Small intestine (tissue), 7 donors: ENCODE results near the gene UBE2I. TPM values are rescaled to one million over a fixed set of nuclear protein-coding genes. Genes with fewer than 3 reads are reported as not detected.
"Not testable (repeated sequence)": the region's sequence is repeated elsewhere in the genome, so short reads cannot be mapped to it uniquely, and the experiment has no call there.

Experiments
- DNase-seq, 2 donors: peaks; one replicate each; pipeline versions ENCODE4 v3.0.0 to v3.0.0-alpha.2; 2013
- FAIRE-seq: peaks from 2 replicates; lab custom pipeline; 2012; peaks lifted over from hg19 to GRCh38; lab: Jason Lieb, UNC
- H3K27ac ChIP-seq, 3 donors: one replicate each; pipeline ENCODE4 v1.5.1; 2013; ENCODE audit warnings: low read length in 2 of 3, mild to moderate bottlenecking in 2 of 3, control low read depth in 1 of 3, inconsistent platforms in 1 of 3, low read depth in 1 of 3, moderate library complexity in 1 of 3
- H3K27me3 ChIP-seq, 3 donors: one replicate each; pipeline ENCODE4 v1.6.1; 2013; ENCODE audit warnings: low read length in 3 of 3, inconsistent platforms in 1 of 3; ENCODE audit not compliant: control insufficient read depth in 3 of 3, insufficient read depth in 3 of 3
- H3K36me3 ChIP-seq, 3 donors: one replicate each; pipeline ENCODE4 v1.6.1; 2013; ENCODE audit warnings: low read length in 3 of 3, inconsistent platforms in 1 of 3, low read depth in 1 of 3, mild to moderate bottlenecking in 1 of 3, moderate library complexity in 1 of 3; ENCODE audit not compliant: control insufficient read depth in 3 of 3, insufficient read depth in 2 of 3
- H3K4me1 ChIP-seq, 3 donors: one replicate each; pipeline ENCODE4 v1.6.1; 2013; ENCODE audit warnings: low read length in 2 of 3, inconsistent platforms in 1 of 3, low read depth in 1 of 3, mild to moderate bottlenecking in 1 of 3, moderate library complexity in 1 of 3; ENCODE audit not compliant: control insufficient read depth in 3 of 3, insufficient read depth in 2 of 3
- H3K4me3 ChIP-seq, 3 donors: one replicate each; pipeline ENCODE4 v1.5.1; 2013; ENCODE audit warnings: low read length in 3 of 3, control low read depth in 1 of 3, inconsistent platforms in 1 of 3, low read depth in 1 of 3, mild to moderate bottlenecking in 1 of 3, moderate library complexity in 1 of 3
- H3K9me3 ChIP-seq, 2 donors: one replicate each; pipeline ENCODE4 v1.6.1; 2013; ENCODE audit warnings: low read depth in 1 of 2, low read length in 1 of 2; ENCODE audit not compliant: control insufficient read depth in 2 of 2, insufficient read depth in 1 of 2
- WGBS, 3 donors: extraction: QIAGEN DNeasy Blood & Tissue Kit; methylation state at CpG; one replicate each; pipeline ENCODE4 v1.1.7; 2013; 5-methylcytosine and 5-hydroxymethylcytosine counted together
- polyA plus RNA-seq, 4 donors: library from polyadenylated mRNA; stranded (reverse) in 3 of 4; unstranded in 1 of 4; fragments of 200-250 nt in 3 of 4; fragments of 120-200 nt in 1 of 4; gene quantifications; one replicate each; pipeline versions ENCODE4 v1.2.1 to v1.2.3, GENCODE V29; 2013
- donor health status: healthy with polysubstance abuse.
- donor health status: control.
- donor health status: control.
- donor health status: Bipolar disorder and iron deficiency.
- donor health status: healthy.

Gene UBE2I
- polyA plus RNA-seq, 4 donors: 38.7 to 123 (median 64.8) TPM

DNA sequence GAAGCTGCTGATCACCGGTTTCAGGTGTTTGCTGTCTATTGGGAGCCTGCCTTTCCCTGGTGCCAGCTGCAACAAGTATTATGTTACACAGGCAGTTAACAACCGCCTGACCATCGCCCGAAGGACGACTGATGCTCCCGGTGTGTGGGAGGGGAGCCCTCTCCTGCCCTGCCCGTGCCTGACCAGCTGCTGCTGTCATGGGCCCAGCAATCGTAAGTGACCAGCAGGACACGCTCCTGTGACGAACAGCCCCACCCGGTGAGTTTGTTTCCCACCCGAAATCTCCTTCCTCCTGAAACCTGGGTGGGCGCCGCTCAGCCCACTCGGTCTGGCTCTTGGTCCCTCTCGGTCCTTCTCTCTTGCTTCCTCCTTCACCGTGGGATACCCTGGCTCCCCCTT, 17.9 kb upstream of the UBE2I start:
- Histone ChIP-seq H3K4me1 (peaks cover 0 to 8% (median 0%) of the 10 kb centered on the region in 3 donors), H3K9me3 (no peaks in the 10 kb centered on the region), H3K4me3 (no peak overlapping the region), H3K27ac (no peak overlapping the region), H3K36me3 (no peaks in the 10 kb centered on the region), H3K27me3 (peaks cover 0 to 24% (median 17%) of the 10 kb centered on the region in 3 donors)
- 52 to 55% (median 53%) methylated on average over 16 to 17 of the region's 17 CpGs for WGBS, 3 donors
- no peak for DNase-seq
- no peak for FAIRE-seq

DNA sequence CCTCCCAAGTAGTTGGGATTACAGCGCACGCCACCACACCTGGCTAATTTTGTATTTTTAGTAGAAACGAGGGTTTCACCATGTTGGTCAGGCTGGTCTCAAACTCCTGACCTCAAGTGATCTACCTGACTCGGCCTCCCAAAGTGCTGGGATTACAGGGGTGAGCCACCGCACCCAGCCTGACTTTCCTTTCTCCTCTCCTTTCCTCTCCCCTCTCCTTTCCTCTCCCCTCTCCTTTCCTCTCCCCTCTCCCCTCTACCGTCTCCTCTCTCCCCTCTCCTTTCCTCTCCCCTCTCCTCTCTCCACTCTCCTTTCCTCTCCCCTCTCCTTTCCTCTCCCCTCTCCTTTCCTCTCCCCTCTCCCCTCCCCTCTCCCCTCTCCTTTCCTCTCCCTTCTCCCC, 17.2 kb upstream of the UBE2I start:
- FAIRE-seq, H3K36me3 ChIP-seq, DNase-seq, H3K4me3 ChIP-seq, H3K27ac ChIP-seq, H3K9me3 ChIP-seq: not testable (repeated sequence)
- 75 to 90% (median 79%) methylated on average over 5 to 6 of the region's 6 CpGs for WGBS, 3 donors
- H3K4me1 ChIP-seq: peaks cover 0 to 14% (median 0%) of the 10 kb centered on the region in 3 donors
- H3K27me3 ChIP-seq: peaks cover 0 to 24% (median 17%) of the 10 kb centered on the region in 3 donors

DNA sequence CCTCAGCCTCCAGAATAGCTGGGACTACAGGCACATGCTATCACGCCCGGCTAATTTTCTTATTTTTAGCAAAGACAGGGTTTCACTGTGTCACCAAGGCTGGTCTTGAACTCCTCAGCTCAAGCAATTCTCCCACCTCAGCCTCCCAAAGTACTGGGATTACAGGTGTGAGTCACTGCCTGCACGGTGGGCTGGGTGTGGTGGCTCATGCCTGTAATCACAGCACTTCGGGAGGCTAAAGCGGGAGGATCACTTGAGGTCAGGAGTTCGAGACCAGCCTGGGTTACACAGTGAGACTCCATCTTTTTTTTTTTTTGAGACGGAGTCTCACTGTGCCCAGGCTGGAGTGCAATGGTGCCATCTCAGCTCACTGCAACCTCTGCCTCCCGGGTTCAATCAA, 16.6 kb upstream of the UBE2I start:
- not testable (repeated sequence) for DNase-seq, H3K36me3 ChIP-seq, FAIRE-seq, H3K9me3 ChIP-seq, H3K27ac ChIP-seq, H3K4me3 ChIP-seq
- peaks cover 0 to 23% (median 14%) of the 10 kb centered on the region in 3 donors for H3K27me3 ChIP-seq
- peaks cover 0 to 18% (median 0%) of the 10 kb centered on the region in 3 donors for H3K4me1 ChIP-seq
- 71 to 77% (median 77%) methylated on average over 8 of the region's 8 CpGs for WGBS, 3 donors

GRCh38 chr16:1293921-1294656, 15.3 kb upstream of the UBE2I start:
- WGBS, 3 donors: 77 to 84% (median 82%) methylated on average over 11 of the region's 11 CpGs
- Histone ChIP-seq H3K27ac (no peak overlapping the region), H3K27me3 (peaks cover 0 to 10% (median 7%) of the 10 kb centered on the region in 3 donors)

GRCh38 chr16:1295465-1295864, 14.0 kb upstream of the UBE2I start:
- WGBS, 3 donors: 63 to 74% (median 73%) methylated on average over 5 of the region's 5 CpGs
- Histone ChIP-seq H3K4me1 (peaks cover 0 to 35% (median 0%) of the 10 kb centered on the region in 3 donors), H3K4me3 (no peak overlapping the region), H3K27ac (no peak overlapping the region), H3K27me3 (peaks cover 0 to 4% (median 0%) of the 10 kb centered on the region in 3 donors), H3K36me3 (no peaks in the 10 kb centered on the region), H3K9me3 (no peaks in the 10 kb centered on the region)
- FAIRE-seq: no peak
- DNase-seq: no peak

More at GRCh38 chr16:1293921-1294656, 15.3 kb upstream of the UBE2I start:
- Histone ChIP-seq H3K4me3 (no peak overlapping the region), H3K36me3 (no peaks in the 10 kb centered on the region), H3K4me1 (peaks cover 0 to 24% (median 0%) of the 10 kb centered on the region in 3 donors), H3K9me3 (no peaks in the 10 kb centered on the region)
- DNase-seq: no peak
- FAIRE-seq: no peak

- not testable (repeated sequence) for DNase-seq, H3K36me3 ChIP-seq, H3K27me3 ChIP-seq, FAIRE-seq, H3K4me3 ChIP-seq, H3K9me3 ChIP-seq
- peak overlapping the region in 1 of 3 donors; percentile 60 for H3K27ac ChIP-seq
- peaks cover 0 to 39% (median 0%) of the 10 kb centered on the region in 3 donors for H3K4me1 ChIP-seq
- WGBS, 3 donors: 71 to 76% (median 73%) methylated on average over 8 of the region's 8 CpGs
These were observed 12.8 kb upstream of the UBE2I start for GRCh38 chr16:1296688-1297017.

DNA sequence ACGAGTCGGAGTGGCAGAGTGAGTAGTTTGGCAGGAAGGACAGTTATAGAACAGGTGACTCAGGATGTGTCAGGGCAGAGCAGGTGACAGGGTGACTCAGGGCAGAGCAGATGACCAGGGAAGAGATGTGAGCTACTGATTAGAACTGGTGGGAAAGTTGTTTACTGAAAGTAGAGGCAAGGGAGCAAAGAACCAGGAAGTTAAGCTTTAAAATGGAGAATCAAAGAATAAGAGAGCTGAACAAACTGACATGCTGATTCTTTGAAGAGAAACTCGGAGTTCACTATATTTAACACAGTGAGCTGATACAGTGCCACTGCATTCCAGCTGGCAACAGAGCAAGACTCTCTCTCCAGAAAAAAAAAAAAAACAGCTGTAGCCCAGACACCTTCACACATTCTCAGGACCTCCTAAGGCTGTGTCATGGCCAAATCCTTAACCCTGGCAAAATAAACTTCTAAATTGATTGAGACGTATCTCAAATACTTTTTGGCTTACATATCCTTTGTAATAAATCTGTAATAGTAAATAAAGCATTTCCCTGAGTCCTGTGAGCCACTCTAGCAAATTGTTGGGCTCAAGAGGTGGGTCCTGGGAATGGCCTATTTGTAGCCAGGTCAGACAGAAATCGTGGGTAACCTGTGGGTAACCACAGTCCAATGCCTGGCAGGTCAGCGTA, 12.3 kb upstream of the UBE2I start:
- WGBS, 3 donors: 30 to 38% (median 35%) methylated on average over 6 of the region's 6 CpGs
- FAIRE-seq: no peak

GRCh38 chr16:1298406-1298805, 11.0 kb upstream of the UBE2I start:
- H3K27ac ChIP-seq: no peak overlapping the region
- peaks cover 0 to 51% (median 0%) of the 10 kb centered on the region in 3 donors for H3K4me1 ChIP-seq
- H3K27me3 ChIP-seq: no peaks in the 10 kb centered on the region
- H3K4me3 ChIP-seq: no peak overlapping the region
- H3K36me3 ChIP-seq: no peaks in the 10 kb centered on the region
- WGBS, 3 donors: 93 to 97% (median 94%) methylated on average over 14 of the region's 14 CpGs
- no peak for FAIRE-seq
- no peak for DNase-seq
- no peaks in the 10 kb centered on the region for H3K9me3 ChIP-seq

More for the DNA sequence above, 12.3 kb upstream of the UBE2I start:
- H3K4me3 ChIP-seq: no peak overlapping the region
- DNase-seq: peak; percentile 81 to 83
- no peaks in the 10 kb centered on the region for H3K9me3 ChIP-seq
- H3K27me3 ChIP-seq: no peaks in the 10 kb centered on the region
- H3K4me1 ChIP-seq: peaks cover 0 to 41% (median 0%) of the 10 kb centered on the region in 3 donors
- H3K36me3 ChIP-seq: no peaks in the 10 kb centered on the region
- H3K27ac ChIP-seq: peak overlapping the region in 2 of 3 donors; percentile 60 to 71
